ENCODE results near the gene POLQ.

Gene POLQ

GRCh38 chr3:121542924-121543323, 2.9 kb downstream of the POLQ start:
- DNase-seq (ENCODE audit: low read depth) = peak; percentile 20
- no peak overlapping the region for H3K4me3 ChIP-seq (ENCODE audit: low read length)
- TF ChIP-seq, protein P1, sequence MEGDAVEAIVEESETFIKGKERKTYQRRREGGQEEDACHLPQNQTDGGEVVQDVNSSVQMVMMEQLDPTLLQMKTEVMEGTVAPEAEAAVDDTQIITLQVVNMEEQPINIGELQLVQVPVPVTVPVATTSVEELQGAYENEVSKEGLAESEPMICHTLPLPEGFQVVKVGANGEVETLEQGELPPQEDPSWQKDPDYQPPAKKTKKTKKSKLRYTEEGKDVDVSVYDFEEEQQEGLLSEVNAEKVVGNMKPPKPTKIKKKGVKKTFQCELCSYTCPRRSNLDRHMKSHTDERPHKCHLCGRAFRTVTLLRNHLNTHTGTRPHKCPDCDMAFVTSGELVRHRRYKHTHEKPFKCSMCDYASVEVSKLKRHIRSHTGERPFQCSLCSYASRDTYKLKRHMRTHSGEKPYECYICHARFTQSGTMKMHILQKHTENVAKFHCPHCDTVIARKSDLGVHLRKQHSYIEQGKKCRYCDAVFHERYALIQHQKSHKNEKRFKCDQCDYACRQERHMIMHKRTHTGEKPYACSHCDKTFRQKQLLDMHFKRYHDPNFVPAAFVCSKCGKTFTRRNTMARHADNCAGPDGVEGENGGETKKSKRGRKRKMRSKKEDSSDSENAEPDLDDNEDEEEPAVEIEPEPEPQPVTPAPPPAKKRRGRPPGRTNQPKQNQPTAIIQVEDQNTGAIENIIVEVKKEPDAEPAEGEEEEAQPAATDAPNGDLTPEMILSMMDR (IDR thresholded peaks at IDR 0.05; ENCODE audit: insufficient read depth, low read depth, low read length, missing control alignments) = no peak

GRCh38 chr3:121531269-121531668, 14.5 kb downstream of the POLQ start:
- DNase-seq (ENCODE audit: low read depth) = no peak
- no peak overlapping the region for H3K4me3 ChIP-seq (ENCODE audit: low read length)
- TF ChIP-seq, protein P1 (IDR thresholded peaks at IDR 0.05; ENCODE audit: insufficient read depth, low read depth, low read length, missing control alignments) = no peak

GRCh38 chr3:121529308-121529707, 16.5 kb downstream of the POLQ start:
- no peak overlapping the region for H3K4me3 ChIP-seq (ENCODE audit: low read length)
- TF ChIP-seq, protein P1 (IDR thresholded peaks at IDR 0.05; ENCODE audit: insufficient read depth, low read depth, low read length, missing control alignments) = peak; percentile 44
- peak; percentile 15 for DNase-seq (ENCODE audit: low read depth)

- DNase-seq (ENCODE audit: low read depth) = no peak
- TF ChIP-seq, protein P1 (IDR thresholded peaks at IDR 0.05; ENCODE audit: insufficient read depth, low read depth, low read length, missing control alignments) = no peak
- no peak overlapping the region for H3K4me3 ChIP-seq (ENCODE audit: low read length)
These were observed 25.3 kb downstream of the POLQ start for GRCh38 chr3:121520510-121520909.

DNA sequence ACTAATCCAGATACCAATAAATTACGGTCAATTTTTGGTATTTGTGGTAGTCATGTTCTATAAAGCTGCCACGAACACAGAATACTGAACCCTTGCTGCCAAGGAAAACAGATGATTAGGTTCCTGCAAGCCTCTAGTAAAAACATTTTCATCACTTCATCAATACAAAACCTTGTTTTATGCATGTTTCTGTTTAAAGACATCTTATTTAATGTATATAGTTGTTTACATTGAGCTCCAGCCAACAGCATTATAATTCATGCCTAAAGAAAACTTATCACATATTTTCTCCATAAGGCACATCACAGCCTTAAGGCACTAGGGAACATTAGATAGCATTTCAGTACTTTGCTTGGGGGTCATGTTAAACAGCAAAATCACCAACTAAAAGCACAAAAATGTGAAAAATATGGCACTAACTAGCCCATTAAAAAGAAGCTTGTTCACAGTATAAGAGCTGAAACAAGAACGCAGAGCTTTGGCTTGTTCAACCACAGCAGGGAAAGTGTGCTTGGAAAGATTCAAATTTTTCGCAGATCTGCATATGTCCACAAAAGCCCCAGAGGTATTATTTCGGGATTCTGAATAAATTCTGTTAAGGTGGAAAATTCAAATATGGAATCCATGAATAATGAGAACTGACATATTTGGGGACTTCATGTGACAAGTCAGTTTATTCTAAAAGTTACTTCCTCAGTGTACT, 27.7 kb downstream of the POLQ start:
- no peak for DNase-seq (ENCODE audit: low read depth)
- TF ChIP-seq, protein P1 (IDR thresholded peaks at IDR 0.05; ENCODE audit: insufficient read depth, low read depth, low read length, missing control alignments) = no peak

GRCh38 chr3:121515862-121516261, 29.9 kb downstream of the POLQ start:
- no peak for DNase-seq (ENCODE audit: low read depth)
- H3K4me3 ChIP-seq (ENCODE audit: low read length) = no peak overlapping the region
- TF ChIP-seq, protein P1 (IDR thresholded peaks at IDR 0.05; ENCODE audit: insufficient read depth, low read depth, low read length, missing control alignments) = no peak

More for the DNA sequence above, 27.7 kb downstream of the POLQ start:
- H3K4me3 ChIP-seq (ENCODE audit: low read length) = no peak overlapping the region

- TF ChIP-seq, protein P1 (IDR thresholded peaks at IDR 0.05; ENCODE audit: insufficient read depth, low read depth, low read length, missing control alignments) = no peak
- H3K4me3 ChIP-seq (ENCODE audit: low read length) = no peak overlapping the region
- DNase-seq (ENCODE audit: low read depth) = no peak
These were observed 30.5 kb downstream of the POLQ start for GRCh38 chr3:121515313-121515712.
